Mesendoderm (in vitro differentiated cells): Measurements from ENCODE around the gene HS2ST1.
"Not testable (repeated sequence)": the region's sequence is repeated elsewhere in the genome, so short reads cannot be mapped to it uniquely, and the experiment has no call there.

ENCODE experiments used
- DNase-seq: peaks from one replicate; pipeline ENCODE4 v3.0.0; 2013
- H2AK5ac ChIP-seq: 2 replicates; pipeline ENCODE4 v1.6.1; 2013; ENCODE audit warnings: low read length, inconsistent platforms
- H2BK120ac ChIP-seq: 2 replicates; pipeline ENCODE4 v1.6.1; 2013; ENCODE audit warnings: low read depth, mild to moderate bottlenecking, low read length, moderate library complexity, mixed read lengths
- H2BK15ac ChIP-seq: replicated peaks from 2 replicates; pipeline ENCODE4 v1.6.1; 2013; ENCODE audit warnings: low read depth, mild to moderate bottlenecking, moderate library complexity
- H2BK5ac ChIP-seq: 2 replicates; pipeline ENCODE4 v1.6.1; 2013; ENCODE audit warnings: low read length, inconsistent platforms
- H3K18ac ChIP-seq: 2 replicates; pipeline ENCODE4 v1.6.1; 2013; ENCODE audit warnings: mild to moderate bottlenecking, low read length, mixed read lengths
- H3K23ac ChIP-seq: one replicate; pipeline ENCODE4 v1.6.1; 2013; ENCODE audit warnings: low read length
- H3K27ac ChIP-seq: 2 replicates; pipeline ENCODE4 v1.5.1; 2013; ENCODE audit warnings: low read depth, mild to moderate bottlenecking, inconsistent platforms, low read length, moderate library complexity
- H3K27me3 ChIP-seq: 2 replicates; pipeline ENCODE4 v1.6.1; 2013; ENCODE audit warnings: low read length, control low read depth, mild to moderate bottlenecking, inconsistent platforms; ENCODE audit not compliant: insufficient read depth, poor library complexity
- H3K36me3 ChIP-seq: 2 replicates; pipeline ENCODE4 v1.6.1; 2013; ENCODE audit warnings: low read length, inconsistent platforms; ENCODE audit not compliant: control insufficient read depth, insufficient read depth
- H3K4ac ChIP-seq: one replicate; pipeline ENCODE4 v1.6.1; 2013; ENCODE audit warnings: low read depth, mild to moderate bottlenecking, low read length, moderate library complexity
- H3K4me1 ChIP-seq: 2 replicates; pipeline ENCODE4 v1.6.1; 2013; ENCODE audit warnings: low read depth, low read length, inconsistent platforms; ENCODE audit not compliant: control insufficient read depth
- H3K4me2 ChIP-seq: 2 replicates; pipeline ENCODE4 v1.6.1; 2013; ENCODE audit warnings: low read length
- H3K4me3 ChIP-seq: 2 replicates; pipeline ENCODE4 v1.5.1; 2013; ENCODE audit warnings: mild to moderate bottlenecking, low read length
- H3K56ac ChIP-seq: one replicate; pipeline ENCODE4 v1.6.1; 2013; ENCODE audit warnings: low read length
- H3K79me1 ChIP-seq: 2 replicates; pipeline ENCODE4 v1.6.1; 2013; ENCODE audit warnings: low read length, inconsistent platforms
- H3K79me2 ChIP-seq: 2 replicates; pipeline ENCODE4 v1.6.1; 2013; ENCODE audit warnings: mild to moderate bottlenecking, low read length; ENCODE audit not compliant: control insufficient read depth, insufficient read depth
- H3K9ac ChIP-seq: 2 replicates; pipeline ENCODE4 v1.6.1; 2013; ENCODE audit warnings: low read length, inconsistent platforms
- H4K5ac ChIP-seq: one replicate; pipeline ENCODE4 v1.6.1; 2013; ENCODE audit warnings: low read length
- H4K8ac ChIP-seq: one replicate; pipeline ENCODE4 v1.6.1; 2013; ENCODE audit warnings: low read depth, mild to moderate bottlenecking, control low read depth, low read length, moderate library complexity
- WGBS: extraction: QIAGEN DNeasy Blood & Tissue Kit; methylation state at CpG from one replicate; pipeline ENCODE4 v1.1.7; 2013; ENCODE audit warnings: low lambda C conversion rate, missing lambda C conversion rate; ENCODE audit not compliant: insufficient coverage; ENCODE audit errors: extremely low coverage; 5-methylcytosine and 5-hydroxymethylcytosine counted together

The HS2ST1 gene

GRCh38 chr1:86872086-86872485 lies 42.3 kb upstream of the HS2ST1 start:
- DNase-seq, result no peak
- Histone ChIP-seq H2AK5ac (no peak overlapping the region), H3K4ac (no peak overlapping the region), H3K56ac (no peak overlapping the region), H3K79me2 (no peaks in the 10 kb centered on the region), H3K23ac (no peak overlapping the region), H3K4me1 (no peaks in the 10 kb centered on the region), H3K27ac (no peak overlapping the region), H3K4me2 (no peak overlapping the region), H2BK15ac (no peak overlapping the region), H4K5ac (no peak overlapping the region), H3K9ac (no peak overlapping the region), H3K4me3 (no peak overlapping the region), H2BK5ac (no peak overlapping the region), H3K27me3 (no peaks in the 10 kb centered on the region), H3K18ac (no peak overlapping the region), H3K79me1 (no peaks in the 10 kb centered on the region), H2BK120ac (no peak overlapping the region), H4K8ac (no peak overlapping the region), H3K36me3 (no peaks in the 10 kb centered on the region)
- no CpG with 5 or more reads among the region's 8 CpGs for WGBS

GRCh38 chr1:86875722-86876121 lies 38.7 kb upstream of the HS2ST1 start:
- no peak for DNase-seq
- WGBS, result no CpG with 5 or more reads among the region's 1 CpG
- no peaks in the 10 kb centered on the region for H3K79me1 ChIP-seq

GRCh38 chr1:86887479-86888162 lies 26.8 kb upstream of the HS2ST1 start:
- Histone ChIP-seq H2BK5ac (no peak overlapping the region), H3K9ac (no peak overlapping the region), H3K18ac (no peak overlapping the region), H3K36me3 (no peaks in the 10 kb centered on the region), H4K5ac (no peak overlapping the region), H2BK120ac (no peak overlapping the region), H3K79me2 (no peaks in the 10 kb centered on the region), H3K56ac (no peak overlapping the region), H3K27ac (no peak overlapping the region), H3K27me3 (no peaks in the 10 kb centered on the region), H3K4ac (no peak overlapping the region), H3K79me1 (no peaks in the 10 kb centered on the region), H3K4me3 (no peak overlapping the region), H4K8ac (no peak overlapping the region), H3K4me1 (no peaks in the 10 kb centered on the region), H3K4me2 (no peak overlapping the region), H2AK5ac (no peak overlapping the region), H2BK15ac (no peak overlapping the region), H3K23ac (no peak overlapping the region)
- DNase-seq, result no peak
- WGBS, result no CpG with 5 or more reads among the region's 5 CpGs

More at GRCh38 chr1:86875722-86876121, 38.7 kb upstream of the HS2ST1 start:
- Histone ChIP-seq H2AK5ac (no peak overlapping the region), H4K8ac (no peak overlapping the region), H3K4me1 (no peaks in the 10 kb centered on the region), H3K56ac (no peak overlapping the region), H3K36me3 (no peaks in the 10 kb centered on the region), H3K4me3 (no peak overlapping the region), H2BK120ac (no peak overlapping the region), H3K4ac (no peak overlapping the region), H4K5ac (no peak overlapping the region), H3K18ac (no peak overlapping the region), H3K27me3 (no peaks in the 10 kb centered on the region), H2BK15ac (no peak overlapping the region), H3K79me2 (no peaks in the 10 kb centered on the region), H3K23ac (no peak overlapping the region), H2BK5ac (no peak overlapping the region), H3K27ac (no peak overlapping the region), H3K4me2 (no peak overlapping the region), H3K9ac (no peak overlapping the region)

DNA sequence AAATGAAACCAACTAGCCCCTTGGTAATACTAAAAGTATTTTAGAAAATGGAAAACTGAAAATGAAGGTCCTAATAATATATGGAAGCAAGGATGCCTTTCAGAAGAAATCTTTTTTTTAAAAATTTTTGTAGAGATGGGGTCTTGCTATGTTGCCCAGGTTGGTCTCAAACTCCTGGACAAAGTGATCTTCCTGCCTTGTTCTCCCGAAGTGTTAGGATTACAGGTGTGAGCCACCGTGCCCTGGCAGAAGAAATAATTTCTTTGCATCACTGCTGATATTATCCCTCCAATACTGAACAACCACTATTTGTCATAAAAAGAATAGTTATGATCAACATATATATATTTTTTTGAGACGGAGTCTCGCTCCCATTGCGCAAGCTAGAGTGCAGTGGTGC lies 26.1 kb upstream of the HS2ST1 start:
- Histone ChIP-seq H4K8ac (no peak overlapping the region), H4K5ac (no peak overlapping the region), H2BK15ac (no peak overlapping the region), H3K27ac (no peak overlapping the region), H3K79me1 (no peaks in the 10 kb centered on the region), H3K4me1 (no peaks in the 10 kb centered on the region), H3K9ac (no peak overlapping the region), H3K23ac (no peak overlapping the region), H3K27me3 (no peaks in the 10 kb centered on the region), H3K36me3 (no peaks in the 10 kb centered on the region), H3K18ac (no peak overlapping the region), H3K4me3 (no peak overlapping the region), H3K79me2 (no peaks in the 10 kb centered on the region), H2BK5ac (no peak overlapping the region), H2AK5ac (no peak overlapping the region), H3K4ac (no peak overlapping the region), H3K4me2 (no peak overlapping the region), H2BK120ac (no peak overlapping the region), H3K56ac (no peak overlapping the region)
- WGBS, result no CpG with 5 or more reads among the region's 5 CpGs
- no peak for DNase-seq

- not testable (repeated sequence) for H2BK15ac ChIP-seq, H3K27me3 ChIP-seq, H4K5ac ChIP-seq, H2AK5ac ChIP-seq, H4K8ac ChIP-seq, H3K4me1 ChIP-seq, H3K4me3 ChIP-seq, H3K4ac ChIP-seq, H3K36me3 ChIP-seq, H3K4me2 ChIP-seq, H3K79me1 ChIP-seq, DNase-seq, H3K56ac ChIP-seq, H2BK120ac ChIP-seq, H3K79me2 ChIP-seq, H2BK5ac ChIP-seq, H3K9ac ChIP-seq, H3K27ac ChIP-seq, H3K18ac ChIP-seq, H3K23ac ChIP-seq
- no CpG with 5 or more reads among the region's 33 CpGs for WGBS
Observed at GRCh38 chr1:86899401-86899800, 15.0 kb upstream of the HS2ST1 start.

GRCh38 chr1:86905875-86906274 lies 8.6 kb upstream of the HS2ST1 start:
- Histone ChIP-seq H3K79me1 (peaks cover 9% of the 10 kb centered on the region), H3K18ac (no peak overlapping the region), H3K56ac (no peak overlapping the region), H3K4me2 (no peak overlapping the region), H3K79me2 (peaks cover 61% of the 10 kb centered on the region), H2BK5ac (no peak overlapping the region), H2AK5ac (no peak overlapping the region), H4K5ac (no peak overlapping the region), H4K8ac (no peak overlapping the region), H3K23ac (no peak overlapping the region), H3K9ac (no peak overlapping the region), H3K27ac (no peak overlapping the region), H3K4me1 (no peaks in the 10 kb centered on the region), H3K27me3 (no peaks in the 10 kb centered on the region), H3K4ac (no peak overlapping the region), H2BK15ac (no peak overlapping the region), H3K36me3 (no peaks in the 10 kb centered on the region), H2BK120ac (no peak overlapping the region), H3K4me3 (no peak overlapping the region)
- no CpG with 5 or more reads among the region's 1 CpG for WGBS
- no peak for DNase-seq
